Liver (tissue), 9 donors: ENCODE results near the gene CCL5. TPM values are rescaled to one million over a fixed set of nuclear protein-coding genes. Genes with fewer than 3 reads are reported as not detected.

Source experiments
- DNase-seq: peaks from one replicate; pipeline ENCODE4 v3.0.0-alpha.2; 2017; ENCODE audit warnings: low spot score
- H3K27ac ChIP-seq, 2 donors: one replicate each; pipeline ENCODE4 v1.7.0; 2013; ENCODE audit warnings: inconsistent platforms in 2 of 2, low read length in 2 of 2, control low read depth in 1 of 2, low read depth in 1 of 2, mild to moderate bottlenecking in 1 of 2
- H3K27me3 ChIP-seq, 4 donors: one replicate each; pipeline versions ENCODE4 v1.6.1 to v1.7.0; 2013; ENCODE audit warnings: low read length in 3 of 4, inconsistent platforms in 1 of 4, mild to moderate bottlenecking in 1 of 4, moderate library complexity in 1 of 4; ENCODE audit not compliant: control insufficient read depth in 4 of 4, insufficient read depth in 4 of 4
- H3K36me3 ChIP-seq, 4 donors: one replicate each; pipeline versions ENCODE4 v1.6.1 to v1.7.0; 2013; ENCODE audit warnings: low read length in 3 of 4, mild to moderate bottlenecking in 3 of 4, low read depth in 1 of 4, moderate library complexity in 1 of 4; ENCODE audit not compliant: control insufficient read depth in 4 of 4, insufficient read depth in 3 of 4
- H3K4me1 ChIP-seq, 4 donors: one replicate each; pipeline versions ENCODE4 v1.6.1 to v1.7.0; 2013; ENCODE audit warnings: low read length in 3 of 4, mild to moderate bottlenecking in 3 of 4, moderate library complexity in 1 of 4; ENCODE audit not compliant: control insufficient read depth in 4 of 4, insufficient read depth in 4 of 4
- H3K4me3 ChIP-seq, 3 donors: one replicate each; pipeline versions ENCODE4 v1.6.1 to v1.7.0; 2013; ENCODE audit warnings: low read length in 3 of 3, control low read depth in 1 of 3, low read depth in 1 of 3, mild to moderate bottlenecking in 1 of 3
- H3K9ac ChIP-seq, 2 donors: one replicate each; pipeline ENCODE4 v1.7.0; 2013; ENCODE audit warnings: low read length in 2 of 2, mild to moderate bottlenecking in 2 of 2, moderate library complexity in 2 of 2, control low read depth in 1 of 2, low read depth in 1 of 2
- H3K9me3 ChIP-seq, 4 donors: one replicate each; pipeline versions ENCODE4 v1.6.1 to v1.7.0; 2013; ENCODE audit warnings: low read length in 3 of 4; ENCODE audit not compliant: control insufficient read depth in 4 of 4
- EGR1 ChIP-seq, 2 donors: IDR thresholded peaks; 2 replicates each; pipeline ENCODE4 v1.6.1; 2016 to 2018; ENCODE audit warnings: antibody characterized with exemption in 2 of 2, low read depth in 2 of 2
- FOXA1 ChIP-seq: IDR thresholded peaks from 2 replicates; pipeline ENCODE4 v1.6.1; 2016; ENCODE audit warnings: antibody characterized with exemption
- FOXA2 ChIP-seq: IDR thresholded peaks from 2 replicates; pipeline ENCODE4 v1.6.1; 2016; ENCODE audit warnings: antibody characterized with exemption
- GABPA ChIP-seq, 2 donors: IDR thresholded peaks in 1 of 2; conservative IDR thresholded peaks in 1 of 2; 2 replicates each; pipeline ENCODE4 v1.6.1; 2016; ENCODE audit warnings: antibody characterized with exemption in 2 of 2, mild to moderate bottlenecking in 1 of 2, moderate library complexity in 1 of 2
- HNF4A ChIP-seq, 2 donors: conservative IDR thresholded peaks; 2 replicates each; pipeline ENCODE4 v1.6.1; 2016; ENCODE audit warnings: antibody characterized with exemption in 2 of 2, mild to moderate bottlenecking in 2 of 2
- HNF4G ChIP-seq: IDR thresholded peaks from 2 replicates; pipeline ENCODE4 v1.6.1; 2016; ENCODE audit warnings: antibody characterized with exemption
- JUND ChIP-seq, 2 donors: IDR thresholded peaks; 2 replicates each; pipeline ENCODE4 v1.6.1; 2016; ENCODE audit warnings: antibody characterized with exemption in 2 of 2
- NR2F2 ChIP-seq: IDR thresholded peaks from 2 replicates; pipeline ENCODE4 v1.6.1; 2016; ENCODE audit warnings: antibody characterized with exemption
- RAD21 ChIP-seq, 2 donors: IDR thresholded peaks; 2 replicates each; pipeline ENCODE4 v1.6.1; 2016; ENCODE audit warnings: antibody characterized with exemption in 2 of 2, mild to moderate bottlenecking in 2 of 2
- RXRA ChIP-seq, 2 donors: IDR thresholded peaks; 2 replicates each; pipeline ENCODE4 v1.6.1; 2017 to 2018; ENCODE audit warnings: antibody characterized with exemption in 2 of 2, mild to moderate bottlenecking in 1 of 2
- SP1 ChIP-seq: IDR thresholded peaks from 2 replicates; pipeline ENCODE4 v1.6.1; 2018; ENCODE audit warnings: antibody characterized with exemption, mild to moderate bottlenecking
- TAF1 ChIP-seq: conservative IDR thresholded peaks from 2 replicates; pipeline ENCODE4 v1.6.1; 2016; ENCODE audit warnings: antibody characterized with exemption, mild to moderate bottlenecking
- YY1 ChIP-seq: IDR thresholded peaks from 2 replicates; pipeline ENCODE4 v1.6.1; 2016; ENCODE audit warnings: antibody characterized with exemption, mild to moderate bottlenecking
- WGBS: extraction: QIAGEN DNeasy Blood & Tissue Kit; methylation state at CpG from one replicate; pipeline ENCODE4 v1.1.7; 2013; 5-methylcytosine and 5-hydroxymethylcytosine counted together
- polyA plus RNA-seq, 2 donors: library from polyadenylated mRNA; stranded (reverse) in 1 of 2; unstranded in 1 of 2; fragments of 200-250 nt in 1 of 2; fragments of >200 nt in 1 of 2; fragmentation: Nextera tagmentation in 1 of 2; extraction: Ambion mirVana in 1 of 2; gene quantifications; one replicate each; pipeline versions ENCODE4 v1.2.1 to v1.2.3, GENCODE V29; 2013 to 2015
- total RNA-seq, 2 donors: library from RNA; depleted of rRNA; stranded (reverse); fragments of >200 nt; gene quantifications; one replicate each; pipeline ENCODE4 v1.2.3, GENCODE V29; 2014
- TF ChIP-seq, protein P1 (sequence below): IDR thresholded peaks from 2 replicates; pipeline ENCODE4 v1.6.1; 2016; ENCODE audit warnings: antibody characterized with exemption
- TF ChIP-seq, protein P2 (sequence below): IDR thresholded peaks from 2 replicates; pipeline ENCODE4 v1.6.1; 2016; ENCODE audit warnings: antibody characterized with exemption
- TF ChIP-seq, protein P3 (sequence below): IDR thresholded peaks from 2 replicates; pipeline ENCODE4 v1.6.1; 2016; ENCODE audit warnings: antibody characterized with exemption, mild to moderate bottlenecking
- TF ChIP-seq, protein P4 (sequence below): fragments of 150-350 bp; IDR thresholded peaks from 2 replicates; pipeline ENCODE4 v1.5.1; 2017; ENCODE audit warnings: improper control_type of control experiment, low read depth, low read length; ENCODE audit not compliant: missing input control
- donor health status: healthy.
- donor health status: healthy.
- donor health status: healthy.
- donor health status: healthy.
- donor health status: healthy.

CCL5 gene
- total and polyA plus RNA-seq, 4 donors: 1.7 to 4.7 (median 2.5) TPM

DNA sequence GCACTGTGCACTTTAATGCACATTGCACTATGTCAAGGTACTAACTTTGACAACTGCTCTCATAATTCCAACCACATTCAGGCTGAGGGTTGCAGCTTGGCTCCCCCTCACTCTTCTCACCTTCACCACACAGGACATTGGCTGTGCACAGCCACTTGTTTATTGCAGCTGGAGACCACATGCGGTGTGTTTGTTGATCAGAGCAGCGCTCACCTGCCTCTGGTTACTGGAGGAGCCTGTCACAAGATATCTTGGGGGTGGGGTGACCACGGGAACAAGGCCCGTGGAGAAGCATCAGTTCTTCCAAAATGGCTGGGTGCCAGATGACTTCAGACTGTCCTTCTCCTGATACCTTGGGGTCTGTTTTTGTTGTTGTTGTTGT, 10.6 kb upstream of the CCL5 start:
- H3K9me3 ChIP-seq: no peaks in the 10 kb centered on the region
- TF ChIP-seq GABPA (IDR thresholded peaks at IDR 0.05 in 1 of 2, conservative IDR thresholded peaks at IDR 0.05 in 1 of 2) (no peak), SP1 (no peak), FOXA2 (no peak), TAF1 (no peak)
- TF ChIP-seq, protein P1, sequence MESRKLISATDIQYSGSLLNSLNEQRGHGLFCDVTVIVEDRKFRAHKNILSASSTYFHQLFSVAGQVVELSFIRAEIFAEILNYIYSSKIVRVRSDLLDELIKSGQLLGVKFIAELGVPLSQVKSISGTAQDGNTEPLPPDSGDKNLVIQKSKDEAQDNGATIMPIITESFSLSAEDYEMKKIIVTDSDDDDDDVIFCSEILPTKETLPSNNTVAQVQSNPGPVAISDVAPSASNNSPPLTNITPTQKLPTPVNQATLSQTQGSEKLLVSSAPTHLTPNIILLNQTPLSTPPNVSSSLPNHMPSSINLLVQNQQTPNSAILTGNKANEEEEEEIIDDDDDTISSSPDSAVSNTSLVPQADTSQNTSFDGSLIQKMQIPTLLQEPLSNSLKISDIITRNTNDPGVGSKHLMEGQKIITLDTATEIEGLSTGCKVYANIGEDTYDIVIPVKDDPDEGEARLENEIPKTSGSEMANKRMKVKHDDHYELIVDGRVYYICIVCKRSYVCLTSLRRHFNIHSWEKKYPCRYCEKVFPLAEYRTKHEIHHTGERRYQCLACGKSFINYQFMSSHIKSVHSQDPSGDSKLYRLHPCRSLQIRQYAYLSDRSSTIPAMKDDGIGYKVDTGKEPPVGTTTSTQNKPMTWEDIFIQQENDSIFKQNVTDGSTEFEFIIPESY: no peak
- TF ChIP-seq, protein P2, sequence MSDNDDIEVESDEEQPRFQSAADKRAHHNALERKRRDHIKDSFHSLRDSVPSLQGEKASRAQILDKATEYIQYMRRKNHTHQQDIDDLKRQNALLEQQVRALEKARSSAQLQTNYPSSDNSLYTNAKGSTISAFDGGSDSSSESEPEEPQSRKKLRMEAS: no peak
- H3K4me3 ChIP-seq: no peak overlapping the region
- no peak for DNase-seq
- whole genome bisulfite sequencing: 77% methylated on average over 4 of the region's 4 CpGs
- no peaks in the 10 kb centered on the region for H3K36me3 ChIP-seq
- no peak overlapping the region for H3K27ac ChIP-seq
- no peaks in the 10 kb centered on the region for H3K27me3 ChIP-seq
- peaks cover 0 to 6% (median 1%) of the 10 kb centered on the region in 4 donors for H3K4me1 ChIP-seq
- no peak overlapping the region for H3K9ac ChIP-seq

DNA sequence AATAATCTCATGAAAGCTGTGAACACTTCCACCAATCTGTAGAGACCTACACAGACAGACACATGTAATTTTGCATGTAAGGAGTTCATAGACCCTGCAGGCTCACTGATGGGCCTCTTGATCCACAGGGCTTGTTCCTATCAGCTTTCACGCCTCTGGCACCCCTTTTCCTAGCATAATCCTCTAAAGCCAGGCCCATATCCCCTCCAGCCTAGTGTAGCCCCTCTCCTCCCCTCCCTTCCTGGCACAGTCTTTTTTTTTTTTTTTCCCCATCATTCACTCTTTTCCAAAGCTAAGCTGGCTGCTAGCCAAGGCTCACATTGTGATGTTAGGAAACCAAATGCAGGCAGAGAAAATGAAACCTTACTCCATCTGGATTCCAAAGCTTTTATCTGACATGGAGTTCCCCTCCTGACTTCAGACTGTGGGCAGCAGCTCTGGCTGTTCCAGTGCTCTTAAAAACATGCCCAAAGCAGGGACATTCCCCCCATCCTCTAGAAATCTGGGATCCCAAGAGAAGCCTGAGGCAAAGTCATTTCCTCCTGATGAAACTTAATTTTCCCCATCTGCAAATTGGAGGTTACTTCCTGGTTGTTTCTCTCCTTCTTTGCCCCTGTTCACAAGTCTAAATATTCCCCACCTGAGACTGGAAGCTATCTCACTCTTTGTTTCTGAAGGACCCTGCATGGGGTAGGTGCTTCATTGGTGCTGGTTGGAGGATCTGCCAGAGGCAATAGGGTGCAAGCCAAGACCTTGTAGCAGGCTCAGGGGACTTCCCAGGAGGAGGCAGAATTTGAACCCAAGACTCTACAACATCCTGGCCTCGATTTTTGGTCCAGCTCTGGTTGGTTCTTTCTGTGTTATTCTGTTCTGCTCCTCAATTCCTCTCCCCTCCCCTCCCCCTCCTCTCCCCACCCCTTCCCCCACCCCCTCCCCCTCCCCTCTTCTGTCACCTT, 9.9 kb upstream of the CCL5 start:
- Histone ChIP-seq H3K4me3 (no peak overlapping the region), H3K4me1 (peaks cover 0 to 6% (median 1%) of the 10 kb centered on the region in 4 donors), H3K9ac (no peak overlapping the region), H3K36me3 (no peaks in the 10 kb centered on the region), H3K9me3 (no peaks in the 10 kb centered on the region), H3K27ac (peak overlapping the region in 1 of 2 donors; percentile 48), H3K27me3 (no peaks in the 10 kb centered on the region)
- DNase-seq: no peak
- 87% methylated on average over 2 of the region's 2 CpGs for WGBS
- TF ChIP-seq NR2F2 (no peak), YY1 (peak; percentile 45)

DNA sequence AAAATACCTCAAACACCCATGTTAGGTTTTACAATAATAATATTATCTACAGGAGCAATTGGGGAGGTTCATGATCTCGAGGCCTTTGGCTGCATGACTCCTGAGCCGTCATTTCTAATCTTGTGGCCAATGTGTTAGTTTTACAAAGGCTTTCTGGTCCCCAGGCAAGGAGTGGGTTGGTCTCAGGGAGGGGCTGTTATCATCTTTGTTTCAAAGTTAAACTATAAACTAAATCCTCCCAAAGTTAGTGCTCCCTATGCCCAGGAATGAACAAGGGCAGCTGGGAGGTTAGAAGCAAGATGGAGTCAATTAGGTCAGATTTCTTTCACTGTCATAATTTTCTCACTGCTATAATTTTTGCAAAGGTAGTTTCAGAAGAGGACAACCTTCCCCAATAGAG, 9.1 kb upstream of the CCL5 start:
- Histone ChIP-seq H3K9ac (no peak overlapping the region), H3K4me1 (peaks cover 0 to 6% (median 1%) of the 10 kb centered on the region in 4 donors), H3K9me3 (no peaks in the 10 kb centered on the region), H3K27me3 (no peaks in the 10 kb centered on the region), H3K36me3 (no peaks in the 10 kb centered on the region), H3K4me3 (no peak overlapping the region), H3K27ac (no peak overlapping the region)
- no peak for DNase-seq
- WGBS: 89% methylated on average over 2 of the region's 2 CpGs
- TF ChIP-seq NR2F2 (no peak), FOXA1 (no peak), GABPA (IDR thresholded peaks at IDR 0.05 in 1 of 2, conservative IDR thresholded peaks at IDR 0.05 in 1 of 2) (no peak), HNF4G (no peak), HNF4A (conservative IDR thresholded peaks at IDR 0.05) (no peak), RXRA (IDR thresholded peaks at IDR 0.05) (no peak), TAF1 (no peak), EGR1 (IDR thresholded peaks at IDR 0.05; ENCODE audit: low read depth in 2 of 2) (no peak), RAD21 (IDR thresholded peaks at IDR 0.05) (no peak), YY1 (no peak), JUND (IDR thresholded peaks at IDR 0.05) (no peak)
- TF ChIP-seq, protein P3, sequence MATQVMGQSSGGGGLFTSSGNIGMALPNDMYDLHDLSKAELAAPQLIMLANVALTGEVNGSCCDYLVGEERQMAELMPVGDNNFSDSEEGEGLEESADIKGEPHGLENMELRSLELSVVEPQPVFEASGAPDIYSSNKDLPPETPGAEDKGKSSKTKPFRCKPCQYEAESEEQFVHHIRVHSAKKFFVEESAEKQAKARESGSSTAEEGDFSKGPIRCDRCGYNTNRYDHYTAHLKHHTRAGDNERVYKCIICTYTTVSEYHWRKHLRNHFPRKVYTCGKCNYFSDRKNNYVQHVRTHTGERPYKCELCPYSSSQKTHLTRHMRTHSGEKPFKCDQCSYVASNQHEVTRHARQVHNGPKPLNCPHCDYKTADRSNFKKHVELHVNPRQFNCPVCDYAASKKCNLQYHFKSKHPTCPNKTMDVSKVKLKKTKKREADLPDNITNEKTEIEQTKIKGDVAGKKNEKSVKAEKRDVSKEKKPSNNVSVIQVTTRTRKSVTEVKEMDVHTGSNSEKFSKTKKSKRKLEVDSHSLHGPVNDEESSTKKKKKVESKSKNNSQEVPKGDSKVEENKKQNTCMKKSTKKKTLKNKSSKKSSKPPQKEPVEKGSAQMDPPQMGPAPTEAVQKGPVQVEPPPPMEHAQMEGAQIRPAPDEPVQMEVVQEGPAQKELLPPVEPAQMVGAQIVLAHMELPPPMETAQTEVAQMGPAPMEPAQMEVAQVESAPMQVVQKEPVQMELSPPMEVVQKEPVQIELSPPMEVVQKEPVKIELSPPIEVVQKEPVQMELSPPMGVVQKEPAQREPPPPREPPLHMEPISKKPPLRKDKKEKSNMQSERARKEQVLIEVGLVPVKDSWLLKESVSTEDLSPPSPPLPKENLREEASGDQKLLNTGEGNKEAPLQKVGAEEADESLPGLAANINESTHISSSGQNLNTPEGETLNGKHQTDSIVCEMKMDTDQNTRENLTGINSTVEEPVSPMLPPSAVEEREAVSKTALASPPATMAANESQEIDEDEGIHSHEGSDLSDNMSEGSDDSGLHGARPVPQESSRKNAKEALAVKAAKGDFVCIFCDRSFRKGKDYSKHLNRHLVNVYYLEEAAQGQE: no peak
- TF ChIP-seq, protein P1: no peak
- TF ChIP-seq, protein P2: no peak
- TF ChIP-seq, protein P4, sequence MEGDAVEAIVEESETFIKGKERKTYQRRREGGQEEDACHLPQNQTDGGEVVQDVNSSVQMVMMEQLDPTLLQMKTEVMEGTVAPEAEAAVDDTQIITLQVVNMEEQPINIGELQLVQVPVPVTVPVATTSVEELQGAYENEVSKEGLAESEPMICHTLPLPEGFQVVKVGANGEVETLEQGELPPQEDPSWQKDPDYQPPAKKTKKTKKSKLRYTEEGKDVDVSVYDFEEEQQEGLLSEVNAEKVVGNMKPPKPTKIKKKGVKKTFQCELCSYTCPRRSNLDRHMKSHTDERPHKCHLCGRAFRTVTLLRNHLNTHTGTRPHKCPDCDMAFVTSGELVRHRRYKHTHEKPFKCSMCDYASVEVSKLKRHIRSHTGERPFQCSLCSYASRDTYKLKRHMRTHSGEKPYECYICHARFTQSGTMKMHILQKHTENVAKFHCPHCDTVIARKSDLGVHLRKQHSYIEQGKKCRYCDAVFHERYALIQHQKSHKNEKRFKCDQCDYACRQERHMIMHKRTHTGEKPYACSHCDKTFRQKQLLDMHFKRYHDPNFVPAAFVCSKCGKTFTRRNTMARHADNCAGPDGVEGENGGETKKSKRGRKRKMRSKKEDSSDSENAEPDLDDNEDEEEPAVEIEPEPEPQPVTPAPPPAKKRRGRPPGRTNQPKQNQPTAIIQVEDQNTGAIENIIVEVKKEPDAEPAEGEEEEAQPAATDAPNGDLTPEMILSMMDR: no peak
